Measurements from ENCODE around the gene CLEC4A. TPM values are rescaled to one million over a fixed set of nuclear protein-coding genes. Genes with fewer than 3 reads are reported as not detected.
"Not testable (repeated sequence)": the region's sequence is repeated elsewhere in the genome, so short reads cannot be mapped to it uniquely, and the experiment has no call there.

CLEC4A gene
- total RNA-seq, 1 experiment from 2014 or later = 0.37 TPM

GRCh38 chr12:8082808-8083100, 40.7 kb upstream of the CLEC4A start:
- no peaks in the 10 kb centered on the region for H4K20me1 ChIP-seq (ENCODE audit: control insufficient read depth, insufficient read depth, insufficient read length)
- no peak overlapping the region for H3K27ac ChIP-seq (ENCODE audit: insufficient read length, low read depth, low read length)
- H3K18ac ChIP-seq (ENCODE audit: insufficient read length, low read depth, low read length) = no peak overlapping the region
- H2BK5ac ChIP-seq (ENCODE audit: insufficient read length, low read length) = no peak overlapping the region
- H3K14ac ChIP-seq (ENCODE audit: insufficient read depth, low read length) = no peak overlapping the region
- H2BK20ac ChIP-seq (ENCODE audit: low read depth, low read length, poor library complexity, severe bottlenecking) = no peak overlapping the region
- H3K4me3 Mint-ChIP-seq = peak overlapping the region; percentile 93 to 95
- peak overlapping the region; percentile 94 for H3K4me2 ChIP-seq (ENCODE audit: insufficient read depth, insufficient read length, low read length)
- no peaks in the 10 kb centered on the region for H3K27me3 ChIP-seq (ENCODE audit: insufficient read depth, low read length)
- H3K9me3 ChIP-seq (ENCODE audit: control insufficient read depth, low read depth, low read length) = no peaks in the 10 kb centered on the region
- peak overlapping the region; percentile 68 for H3K9ac ChIP-seq (ENCODE audit: extremely low read depth, insufficient read length, low read length)
- peaks cover 4% of the 10 kb centered on the region for H3K79me1 ChIP-seq (ENCODE audit: insufficient read depth, low read depth, low read length, poor library complexity, severe bottlenecking)
- no peak overlapping the region for H3K56ac ChIP-seq (ENCODE audit: insufficient read length, low read depth, low read length)
- no peak overlapping the region for H2BK12ac ChIP-seq (ENCODE audit: insufficient read length, low read depth, low read length)
- H2AFZ ChIP-seq (ENCODE audit: low read length) = no peak overlapping the region
- no peak overlapping the region for H4K5ac ChIP-seq (ENCODE audit: insufficient read length, low read depth, low read length)
- no CpG with 5 or more reads among the region's 4 CpGs for WGBS (ENCODE audit: extremely low coverage, insufficient read length, low lambda C conversion rate)
- peaks cover 19 to 21% of the 10 kb centered on the region in 2 experiments for H3K4me1 Mint-ChIP-seq
- peaks cover 0 to 2% (median 0%) of the 10 kb centered on the region in 3 experiments; a peak in 1 of 7 replicates for H3K36me3 Mint-ChIP-seq (ENCODE audit: insufficient read depth in 1 of 3, low read depth in 3 of 3)
- TF ChIP-seq, protein P1, sequence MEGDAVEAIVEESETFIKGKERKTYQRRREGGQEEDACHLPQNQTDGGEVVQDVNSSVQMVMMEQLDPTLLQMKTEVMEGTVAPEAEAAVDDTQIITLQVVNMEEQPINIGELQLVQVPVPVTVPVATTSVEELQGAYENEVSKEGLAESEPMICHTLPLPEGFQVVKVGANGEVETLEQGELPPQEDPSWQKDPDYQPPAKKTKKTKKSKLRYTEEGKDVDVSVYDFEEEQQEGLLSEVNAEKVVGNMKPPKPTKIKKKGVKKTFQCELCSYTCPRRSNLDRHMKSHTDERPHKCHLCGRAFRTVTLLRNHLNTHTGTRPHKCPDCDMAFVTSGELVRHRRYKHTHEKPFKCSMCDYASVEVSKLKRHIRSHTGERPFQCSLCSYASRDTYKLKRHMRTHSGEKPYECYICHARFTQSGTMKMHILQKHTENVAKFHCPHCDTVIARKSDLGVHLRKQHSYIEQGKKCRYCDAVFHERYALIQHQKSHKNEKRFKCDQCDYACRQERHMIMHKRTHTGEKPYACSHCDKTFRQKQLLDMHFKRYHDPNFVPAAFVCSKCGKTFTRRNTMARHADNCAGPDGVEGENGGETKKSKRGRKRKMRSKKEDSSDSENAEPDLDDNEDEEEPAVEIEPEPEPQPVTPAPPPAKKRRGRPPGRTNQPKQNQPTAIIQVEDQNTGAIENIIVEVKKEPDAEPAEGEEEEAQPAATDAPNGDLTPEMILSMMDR (conservative IDR thresholded peaks at IDR 0.05) = no peak
- H2BK120ac ChIP-seq (ENCODE audit: low read depth, low read length, poor library complexity, severe bottlenecking) = no peak overlapping the region
- no peak overlapping the region for H4K91ac ChIP-seq (ENCODE audit: insufficient read length, low read depth, low read length)
- no peaks in the 10 kb centered on the region; the same call in 1 of the 2 replicates for H3K4me1 ChIP-seq (ENCODE audit: insufficient read depth, low read length)
- H2BK15ac ChIP-seq (ENCODE audit: low read depth, low read length) = no peak overlapping the region
- H3K4ac ChIP-seq (ENCODE audit: low read depth, low read length) = no peak overlapping the region
- H3T11ph ChIP-seq (ENCODE audit: low read length) = no peak overlapping the region
- no peak overlapping the region for H2AK5ac ChIP-seq (ENCODE audit: insufficient read length, low read length)
- H3K79me2 ChIP-seq (ENCODE audit: insufficient read depth, low read length) = peaks cover 4% of the 10 kb centered on the region; the same call in 1 of the 2 replicates
- H3K23me2 ChIP-seq (ENCODE audit: insufficient read length, low read depth, low read length, poor library complexity, severe bottlenecking) = peaks cover 9% of the 10 kb centered on the region
- H3K27me3 Mint-ChIP-seq (ENCODE audit: low read depth) = no peaks in the 10 kb centered on the region
- no peak overlapping the region for H3K23ac ChIP-seq (ENCODE audit: insufficient read length, low read depth, low read length)
- H3K9me3 Mint-ChIP-seq = no peaks in the 10 kb centered on the region
- H3K27ac Mint-ChIP-seq = peak overlapping the region; percentile 56 to 98 (median 91); a peak in 5 of 7 replicates
- no peak overlapping the region for H4K8ac ChIP-seq (replicated peaks; ENCODE audit: insufficient read length, low read depth, low read length)
- no peak for DNase-seq

DNA sequence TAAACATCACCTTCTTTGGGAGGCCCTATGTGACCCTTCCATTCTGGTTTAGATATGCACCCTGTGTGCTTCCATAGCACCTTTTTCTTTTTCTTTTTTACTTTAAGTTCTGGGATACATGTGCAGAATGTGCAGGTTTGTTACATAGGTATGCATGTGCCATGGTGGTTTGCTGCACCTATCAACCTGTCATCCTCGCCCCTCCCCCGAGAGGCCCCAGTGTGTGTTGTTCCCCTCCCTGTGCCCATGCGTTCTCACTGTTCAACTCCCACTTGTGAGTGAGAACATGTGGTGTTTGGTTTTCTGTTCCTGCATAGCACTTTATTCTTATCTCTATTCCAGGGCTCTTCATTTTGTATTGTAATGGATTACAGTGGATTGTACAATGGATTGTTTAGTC, 39.1 kb upstream of the CLEC4A start:
- H2BK5ac ChIP-seq (ENCODE audit: insufficient read length, low read length); H3K9me3 Mint-ChIP-seq; H3K36me3 Mint-ChIP-seq (ENCODE audit: insufficient read depth in 1 of 3, low read depth in 3 of 3); H3K9me3 ChIP-seq (ENCODE audit: control insufficient read depth, low read depth, low read length); H3K23ac ChIP-seq (ENCODE audit: insufficient read length, low read depth, low read length); H2AK5ac ChIP-seq (ENCODE audit: insufficient read length, low read length); H2BK120ac ChIP-seq (ENCODE audit: low read depth, low read length, poor library complexity, severe bottlenecking); H2BK20ac ChIP-seq (ENCODE audit: low read depth, low read length, poor library complexity, severe bottlenecking); H4K20me1 ChIP-seq (ENCODE audit: control insufficient read depth, insufficient read depth, insufficient read length); H4K91ac ChIP-seq (ENCODE audit: insufficient read length, low read depth, low read length); H3K18ac ChIP-seq (ENCODE audit: insufficient read length, low read depth, low read length); H3K56ac ChIP-seq (ENCODE audit: insufficient read length, low read depth, low read length); DNase-seq; H4K8ac ChIP-seq (replicated peaks; ENCODE audit: insufficient read length, low read depth, low read length); H3K23me2 ChIP-seq (ENCODE audit: insufficient read length, low read depth, low read length, poor library complexity, severe bottlenecking); H3K27ac ChIP-seq (ENCODE audit: insufficient read length, low read depth, low read length); H3K4me1 ChIP-seq (ENCODE audit: insufficient read depth, low read length); H2AFZ ChIP-seq (ENCODE audit: low read length); H2BK15ac ChIP-seq (ENCODE audit: low read depth, low read length); H3K4me2 ChIP-seq (ENCODE audit: insufficient read depth, insufficient read length, low read length); H3K14ac ChIP-seq (ENCODE audit: insufficient read depth, low read length); H3K4me3 Mint-ChIP-seq; H3K27me3 ChIP-seq (ENCODE audit: insufficient read depth, low read length); H3K79me2 ChIP-seq (ENCODE audit: insufficient read depth, low read length); H3T11ph ChIP-seq (ENCODE audit: low read length); H3K79me1 ChIP-seq (ENCODE audit: insufficient read depth, low read depth, low read length, poor library complexity, severe bottlenecking); H3K4ac ChIP-seq (ENCODE audit: low read depth, low read length); H4K5ac ChIP-seq (ENCODE audit: insufficient read length, low read depth, low read length); H3K9ac ChIP-seq (ENCODE audit: extremely low read depth, insufficient read length, low read length); H2BK12ac ChIP-seq (ENCODE audit: insufficient read length, low read depth, low read length); H3K27me3 Mint-ChIP-seq (ENCODE audit: low read depth): not testable (repeated sequence)
- Mint-ChIP-seq H3K27ac (peak overlapping the region in 1 of 3 experiments; percentile 12; a peak in 1 of 7 replicates), H3K4me1 (peaks cover 13 to 16% of the 10 kb centered on the region in 2 experiments)
- no CpG with 5 or more reads among the region's 3 CpGs for WGBS (ENCODE audit: extremely low coverage, insufficient read length, low lambda C conversion rate)
